WERI-Rb-1 (cell line): ENCODE results near the gene RNASEH2A.
"Not testable (repeated sequence)": the region's sequence is repeated elsewhere in the genome, so short reads cannot be mapped to it uniquely, and the experiment has no call there.

ENCODE experiments used
- DNase-seq: peaks from one replicate; pipeline ENCODE4 v3.0.0-alpha.2; 2020
- H3K27ac ChIP-seq: fragments of 250-450 bp; sonication (Bioruptor Pico); 2 replicates; pipeline ENCODE4 v1.5.1; 2020; ENCODE audit warnings: mild to moderate bottlenecking, moderate library complexity
- H3K27me3 ChIP-seq: fragments of 250-450 bp; sonication (Bioruptor Pico); 2 replicates; pipeline ENCODE4 v1.5.1; 2021; ENCODE audit warnings: mild to moderate bottlenecking, low read depth, moderate library complexity; ENCODE audit not compliant: insufficient read depth, severe bottlenecking
- H3K36me3 ChIP-seq: fragments of 250-450 bp; sonication (Bioruptor Pico); 2 replicates; pipeline ENCODE4 v1.5.1; 2020; ENCODE audit warnings: mild to moderate bottlenecking, moderate library complexity
- H3K4me3 ChIP-seq: 2 replicates; pipeline ENCODE4 v1.5.1; 2011; ENCODE audit warnings: low read depth, mild to moderate bottlenecking, control low read depth, low read length
- H3K9me3 ChIP-seq: fragments of 250-450 bp; sonication (Bioruptor Pico); 2 replicates; pipeline ENCODE4 v1.5.1; 2021; ENCODE audit warnings: mild to moderate bottlenecking, moderate library complexity; ENCODE audit not compliant: severe bottlenecking
- TF ChIP-seq, protein P1 (sequence below): IDR thresholded peaks from 2 replicates; pipeline ENCODE4 v1.5.1; 2011; ENCODE audit warnings: low read depth, mild to moderate bottlenecking, control low read depth, inconsistent platforms, low read length

RNASEH2A gene

GRCh38 chr19:12842511-12842910 is 36.1 kb downstream of the RNASEH2A start:
- Histone ChIP-seq H3K27me3 (no peaks in the 10 kb centered on the region), H3K9me3 (no peaks in the 10 kb centered on the region), H3K36me3 (peaks cover 38% of the 10 kb centered on the region), H3K27ac (no peak overlapping the region), H3K4me3 (no peak overlapping the region)
- TF ChIP-seq, protein P1, sequence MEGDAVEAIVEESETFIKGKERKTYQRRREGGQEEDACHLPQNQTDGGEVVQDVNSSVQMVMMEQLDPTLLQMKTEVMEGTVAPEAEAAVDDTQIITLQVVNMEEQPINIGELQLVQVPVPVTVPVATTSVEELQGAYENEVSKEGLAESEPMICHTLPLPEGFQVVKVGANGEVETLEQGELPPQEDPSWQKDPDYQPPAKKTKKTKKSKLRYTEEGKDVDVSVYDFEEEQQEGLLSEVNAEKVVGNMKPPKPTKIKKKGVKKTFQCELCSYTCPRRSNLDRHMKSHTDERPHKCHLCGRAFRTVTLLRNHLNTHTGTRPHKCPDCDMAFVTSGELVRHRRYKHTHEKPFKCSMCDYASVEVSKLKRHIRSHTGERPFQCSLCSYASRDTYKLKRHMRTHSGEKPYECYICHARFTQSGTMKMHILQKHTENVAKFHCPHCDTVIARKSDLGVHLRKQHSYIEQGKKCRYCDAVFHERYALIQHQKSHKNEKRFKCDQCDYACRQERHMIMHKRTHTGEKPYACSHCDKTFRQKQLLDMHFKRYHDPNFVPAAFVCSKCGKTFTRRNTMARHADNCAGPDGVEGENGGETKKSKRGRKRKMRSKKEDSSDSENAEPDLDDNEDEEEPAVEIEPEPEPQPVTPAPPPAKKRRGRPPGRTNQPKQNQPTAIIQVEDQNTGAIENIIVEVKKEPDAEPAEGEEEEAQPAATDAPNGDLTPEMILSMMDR, result no peak
- no peak for DNase-seq

GRCh38 chr19:12843328-12843727 is 36.9 kb downstream of the RNASEH2A start:
- no peak overlapping the region for H3K4me3 ChIP-seq
- H3K27ac ChIP-seq, result no peak overlapping the region
- H3K36me3 ChIP-seq, result peaks cover 45% of the 10 kb centered on the region
- TF ChIP-seq, protein P1, result no peak
- H3K9me3 ChIP-seq, result no peaks in the 10 kb centered on the region
- no peak for DNase-seq
- H3K27me3 ChIP-seq, result no peaks in the 10 kb centered on the region

DNA sequence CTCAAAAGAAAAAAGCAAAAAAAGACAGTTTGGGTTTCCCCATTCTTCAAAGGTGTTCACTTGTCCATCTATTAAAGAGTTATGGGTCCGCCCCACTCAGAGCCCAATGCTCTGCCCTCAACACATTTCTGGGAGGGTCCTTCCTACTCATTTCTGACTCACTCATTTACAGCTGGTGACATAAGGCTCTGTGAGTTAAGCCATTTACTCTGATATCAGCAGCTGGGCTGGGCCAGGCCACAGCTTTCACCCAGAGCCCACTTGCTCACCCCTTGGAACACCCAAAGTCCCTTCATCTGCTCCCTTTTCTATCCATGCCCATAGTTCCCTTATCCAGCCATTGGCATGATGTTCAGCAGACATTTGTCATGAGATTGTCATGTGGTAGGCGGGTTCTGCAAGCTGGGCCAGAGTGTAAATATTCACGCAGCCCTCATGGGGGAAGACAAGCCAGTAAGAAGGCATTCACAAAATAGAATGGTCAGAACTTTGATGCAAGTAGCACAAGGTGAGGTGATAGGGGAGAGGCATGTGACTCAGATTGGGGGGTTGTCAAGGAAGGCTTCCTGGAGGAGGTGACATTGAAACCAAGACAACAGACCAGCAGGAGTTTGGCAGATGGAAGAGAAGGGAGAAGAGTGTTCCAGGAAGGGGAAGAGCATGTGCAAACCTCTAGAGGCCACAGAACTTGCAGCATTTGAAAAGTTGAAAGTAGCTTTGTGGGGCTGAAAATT is 37.8 kb downstream of the RNASEH2A start:
- TF ChIP-seq, protein P1, result no peak
- Histone ChIP-seq H3K4me3 (no peak overlapping the region), H3K27ac (no peak overlapping the region), H3K9me3 (no peaks in the 10 kb centered on the region), H3K27me3 (no peaks in the 10 kb centered on the region), H3K36me3 (peaks cover 53% of the 10 kb centered on the region)
- DNase-seq, result no peak

GRCh38 chr19:12846613-12847012 is 40.2 kb downstream of the RNASEH2A start:
- H3K27ac ChIP-seq, H3K9me3 ChIP-seq, H3K4me3 ChIP-seq, H3K27me3 ChIP-seq, DNase-seq: not testable (repeated sequence)
- H3K36me3 ChIP-seq, result peaks cover 48% of the 10 kb centered on the region

DNA sequence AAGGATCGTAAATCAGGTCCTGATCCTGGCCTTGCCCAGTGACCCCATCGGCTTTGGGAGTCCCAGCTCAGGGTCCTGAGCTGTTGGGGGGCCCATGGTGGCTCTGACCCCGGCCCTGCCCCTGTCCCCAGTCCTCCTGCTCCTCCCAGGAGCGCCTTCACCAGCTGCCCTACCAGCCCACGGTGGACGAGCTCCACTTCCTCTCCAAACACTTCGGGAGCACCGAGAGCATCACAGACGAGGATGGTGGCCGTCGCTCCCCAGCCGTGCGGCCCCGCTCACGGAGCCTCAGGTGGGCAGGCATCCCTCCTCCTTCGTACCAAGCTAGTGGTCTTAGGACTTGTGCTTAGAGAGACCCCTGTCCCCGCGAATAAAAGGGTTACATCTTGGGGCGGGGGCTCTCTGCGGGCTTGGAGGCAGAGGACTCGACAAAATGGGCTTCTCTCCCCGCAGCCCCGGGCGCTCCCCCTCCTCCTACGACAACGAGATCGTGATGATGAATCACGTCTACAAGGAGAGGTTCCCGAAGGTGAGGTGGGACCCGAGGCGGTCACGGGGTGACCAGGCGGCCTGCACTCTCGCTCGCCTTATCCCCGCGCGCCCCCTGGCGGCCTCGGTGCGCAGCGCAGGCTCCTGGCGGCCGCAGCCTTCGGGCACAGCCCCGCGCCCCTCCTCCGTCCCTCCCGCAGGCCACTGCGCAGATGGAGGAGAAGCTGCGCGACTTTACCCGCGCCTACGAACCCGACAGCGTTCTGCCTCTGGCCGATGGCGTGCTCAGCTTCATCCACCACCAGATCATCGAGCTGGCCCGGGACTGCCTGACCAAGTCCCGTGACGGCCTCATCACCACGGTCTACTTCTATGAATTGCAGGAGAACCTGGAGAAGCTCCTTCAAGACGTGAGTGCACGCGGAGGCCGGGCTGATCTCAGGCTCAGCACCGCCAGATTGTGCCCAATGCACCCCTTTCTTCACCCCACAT is 41.1 kb downstream of the RNASEH2A start:
- H3K27ac ChIP-seq, result peak overlapping the region; percentile 7
- no peaks in the 10 kb centered on the region for H3K27me3 ChIP-seq
- H3K36me3 ChIP-seq, result peaks cover 52% of the 10 kb centered on the region
- TF ChIP-seq, protein P1, result peak; percentile 98
- no peaks in the 10 kb centered on the region for H3K9me3 ChIP-seq
- no peak overlapping the region for H3K4me3 ChIP-seq
- DNase-seq, result peak; percentile 88

DNA sequence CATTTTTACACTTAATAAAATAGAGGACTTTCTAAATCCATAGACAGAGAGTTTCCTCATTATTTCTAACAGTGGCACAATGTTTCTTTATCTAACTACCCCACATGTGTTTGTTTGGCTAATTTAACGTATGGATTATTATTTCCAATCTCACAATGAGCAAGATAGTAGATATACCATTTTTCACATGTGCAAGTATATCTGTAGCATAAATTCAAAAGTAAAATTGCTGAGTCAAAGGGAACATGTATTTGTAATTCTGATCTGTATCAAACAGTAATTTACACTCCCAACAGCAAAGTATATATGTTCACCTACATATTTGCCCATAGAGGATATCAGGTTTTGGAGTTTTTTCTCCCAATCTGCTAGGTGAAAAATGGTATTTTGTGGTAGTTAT is 50.3 kb downstream of the RNASEH2A start:
- no peaks in the 10 kb centered on the region for H3K27me3 ChIP-seq
- no peak overlapping the region for H3K4me3 ChIP-seq
- TF ChIP-seq, protein P1, result no peak
- no peak overlapping the region for H3K27ac ChIP-seq
- peaks cover 82% of the 10 kb centered on the region for H3K36me3 ChIP-seq
- DNase-seq, result no peak
- no peaks in the 10 kb centered on the region for H3K9me3 ChIP-seq
